Neuron (in vitro differentiated cells): ENCODE data around the gene SERPINA3.
"Not testable (repeated sequence)": the region's sequence is repeated elsewhere in the genome, so short reads cannot be mapped to it uniquely, and the experiment has no call there.

Experiments
- H2AFZ ChIP-seq: one replicate; pipeline ENCODE4 v1.6.1; 2013; ENCODE audit warnings: low read depth, mild to moderate bottlenecking, inconsistent platforms, low read length, moderate library complexity
- H3K27me3 ChIP-seq: one replicate; pipeline ENCODE4 v1.6.1; 2013; ENCODE audit warnings: low read length; ENCODE audit not compliant: insufficient read depth
- H3K36me3 ChIP-seq: one replicate; pipeline ENCODE4 v1.6.1; 2013; ENCODE audit warnings: low read length; ENCODE audit not compliant: insufficient read depth
- H3K4me1 ChIP-seq: one replicate; pipeline ENCODE4 v1.6.1; 2013; ENCODE audit warnings: low read length; ENCODE audit not compliant: insufficient read depth
- H3K4me3 ChIP-seq: 2 replicates; pipeline ENCODE4 v1.5.1; 2013; ENCODE audit warnings: mild to moderate bottlenecking, low read length, moderate library complexity
- H3K9me3 ChIP-seq: one replicate; pipeline ENCODE4 v1.6.1; 2013; ENCODE audit warnings: low read length

The SERPINA3 gene

DNA sequence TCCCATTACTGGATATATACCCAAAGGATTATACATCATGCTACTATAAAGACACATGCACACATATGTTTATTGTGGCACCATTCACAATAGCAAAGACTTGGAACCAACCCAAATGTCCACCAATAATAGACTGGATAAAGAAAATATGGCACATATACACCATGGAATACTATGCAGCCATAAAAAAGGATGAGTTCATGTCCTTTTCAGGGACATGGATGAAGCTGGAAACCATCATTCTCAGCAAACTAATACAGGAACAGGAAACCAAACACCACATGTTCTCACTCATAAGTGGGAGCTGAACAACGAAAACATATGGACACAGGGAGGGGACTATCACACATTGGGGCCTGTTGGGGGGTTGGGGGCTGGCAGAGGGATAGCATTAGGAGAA is 3.2 kb upstream of the SERPINA3 start:
- H2AFZ ChIP-seq, H3K4me1 ChIP-seq, H3K36me3 ChIP-seq, H3K4me3 ChIP-seq, H3K9me3 ChIP-seq, H3K27me3 ChIP-seq: not testable (repeated sequence)

DNA sequence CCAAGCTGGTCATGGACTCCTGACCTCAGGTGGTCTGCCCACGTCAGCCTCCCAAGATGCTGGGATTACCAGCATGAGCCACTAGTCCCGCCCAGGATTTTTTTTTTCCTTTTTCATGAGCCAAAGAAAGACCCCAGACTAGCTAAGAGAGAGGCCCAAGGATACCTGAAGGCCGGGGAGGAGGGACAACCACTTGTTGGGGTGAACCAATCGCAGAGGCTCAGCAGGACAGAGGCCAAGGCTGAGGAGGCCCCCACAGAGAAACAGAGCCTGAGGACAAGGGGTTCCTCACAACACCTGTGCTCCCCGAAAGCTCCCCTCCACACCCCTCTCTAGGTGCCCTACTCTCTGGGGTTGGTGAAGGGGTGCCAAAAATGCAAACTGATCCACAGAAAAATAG is 1.0 kb upstream of the SERPINA3 start:
- H3K4me1 ChIP-seq = no peaks in the 10 kb centered on the region
- H3K9me3 ChIP-seq = no peaks in the 10 kb centered on the region
- no peaks in the 10 kb centered on the region for H3K27me3 ChIP-seq
- no peaks in the 10 kb centered on the region for H3K36me3 ChIP-seq
- H3K4me3 ChIP-seq = no peak overlapping the region
- no peak overlapping the region for H2AFZ ChIP-seq

DNA sequence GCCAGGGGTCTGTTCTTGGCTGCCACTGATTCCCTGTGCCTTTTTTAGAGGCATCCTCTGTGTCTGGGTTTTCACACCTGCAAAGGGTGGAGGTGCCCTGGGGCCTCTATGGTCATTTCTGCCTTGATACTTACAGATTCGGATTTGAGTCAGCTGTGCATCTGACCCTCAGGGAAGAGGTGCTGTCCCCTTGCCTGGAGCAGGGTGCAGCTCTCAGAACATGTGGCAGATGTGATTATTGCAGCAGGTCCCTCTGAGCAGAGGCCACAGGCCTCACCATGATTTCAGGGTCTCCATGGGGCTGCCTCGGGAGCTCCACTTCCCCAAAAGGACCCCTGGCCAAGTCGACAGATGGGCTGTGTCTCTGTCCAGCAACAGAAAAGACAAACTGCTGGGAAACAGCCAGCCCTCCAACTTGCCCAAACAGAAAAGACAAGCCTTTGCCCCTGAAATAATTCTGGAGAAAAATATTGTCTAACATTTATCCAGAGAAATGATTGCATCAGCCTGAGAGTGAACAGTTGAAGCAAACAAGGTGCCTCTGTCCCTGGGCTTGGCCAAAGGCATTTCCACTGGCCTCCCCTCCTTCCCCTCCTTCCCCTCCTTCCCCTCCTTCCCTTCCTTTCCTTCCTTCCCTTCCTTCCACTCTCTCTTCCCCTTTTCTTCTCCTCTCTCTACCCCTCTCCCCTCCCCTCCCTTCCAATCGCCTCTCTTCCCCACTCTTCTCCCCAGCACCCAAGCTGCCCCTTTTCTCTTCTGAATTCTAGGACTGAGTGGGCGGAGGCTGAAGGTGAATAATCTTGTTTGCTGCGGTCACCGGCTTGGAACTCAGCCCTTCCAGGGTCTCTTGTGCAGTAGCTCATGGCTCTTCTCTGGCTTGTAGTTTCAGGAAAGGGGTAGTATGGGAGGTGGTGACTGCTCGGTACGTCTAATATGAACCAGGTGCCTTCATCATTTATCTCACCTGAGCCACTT is 676 bp downstream of the SERPINA3 start:
- Histone ChIP-seq H3K27me3 (no peaks in the 10 kb centered on the region), H3K4me3 (no peak overlapping the region), H3K36me3 (no peaks in the 10 kb centered on the region), H2AFZ (no peak overlapping the region), H3K4me1 (no peaks in the 10 kb centered on the region), H3K9me3 (no peaks in the 10 kb centered on the region)

DNA sequence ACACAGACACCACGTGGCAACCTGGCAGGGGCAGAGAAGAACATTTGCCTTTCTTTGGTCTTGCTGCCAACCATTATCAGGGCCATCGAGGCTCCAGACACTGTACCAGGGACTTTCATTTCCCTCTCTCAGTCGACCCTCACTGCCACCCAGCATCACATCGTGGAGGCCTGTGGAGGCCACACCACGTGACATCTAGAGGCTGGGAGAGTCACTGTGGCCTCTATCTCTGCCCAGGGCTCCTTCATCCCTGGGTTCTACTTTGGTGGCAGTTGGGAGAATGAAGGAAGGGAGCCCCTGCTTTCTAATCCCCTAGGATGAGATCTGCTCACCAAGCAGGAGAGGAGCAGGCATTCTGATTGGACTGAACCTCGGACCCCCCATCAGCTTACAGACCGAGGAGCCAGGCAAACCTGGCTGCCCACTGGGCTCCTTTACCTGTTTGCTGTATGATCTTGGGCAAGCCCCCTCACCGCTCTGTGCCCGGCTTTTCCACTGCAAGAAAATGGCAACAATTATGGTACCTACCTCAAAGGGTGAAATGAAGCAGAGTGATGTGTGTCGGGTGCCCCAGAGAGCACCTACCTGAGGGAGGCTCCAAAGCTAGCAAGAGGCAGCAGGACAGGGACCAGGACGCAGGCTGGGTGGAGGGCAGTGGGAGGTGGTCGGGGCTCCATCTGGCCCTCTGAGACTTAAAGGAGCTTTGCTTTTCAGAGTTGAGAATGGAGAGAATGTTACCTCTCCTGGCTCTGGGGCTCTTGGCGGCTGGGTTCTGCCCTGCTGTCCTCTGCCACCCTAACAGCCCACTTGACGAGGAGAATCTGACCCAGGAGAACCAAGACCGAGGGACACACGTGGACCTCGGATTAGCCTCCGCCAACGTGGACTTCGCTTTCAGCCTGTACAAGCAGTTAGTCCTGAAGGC is 1.8 kb downstream of the SERPINA3 start:
- Histone ChIP-seq H3K9me3 (no peaks in the 10 kb centered on the region), H3K36me3 (no peaks in the 10 kb centered on the region), H3K4me3 (no peak overlapping the region), H3K4me1 (no peaks in the 10 kb centered on the region), H3K27me3 (no peaks in the 10 kb centered on the region), H2AFZ (no peak overlapping the region)

DNA sequence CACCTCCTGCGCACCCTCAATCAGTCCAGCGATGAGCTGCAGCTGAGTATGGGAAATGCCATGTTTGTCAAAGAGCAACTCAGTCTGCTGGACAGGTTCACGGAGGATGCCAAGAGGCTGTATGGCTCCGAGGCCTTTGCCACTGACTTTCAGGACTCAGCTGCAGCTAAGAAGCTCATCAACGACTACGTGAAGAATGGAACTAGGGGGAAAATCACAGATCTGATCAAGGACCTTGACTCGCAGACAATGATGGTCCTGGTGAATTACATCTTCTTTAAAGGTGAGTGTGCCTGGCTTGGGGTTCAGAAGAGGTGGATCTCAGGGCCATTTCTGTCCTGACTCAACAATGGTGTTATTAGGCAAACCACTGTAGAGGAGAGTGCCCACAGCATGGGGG is 2.6 kb downstream of the SERPINA3 start:
- Histone ChIP-seq H3K4me3 (no peak overlapping the region), H2AFZ (no peak overlapping the region), H3K36me3 (no peaks in the 10 kb centered on the region), H3K27me3 (no peaks in the 10 kb centered on the region), H3K9me3 (no peaks in the 10 kb centered on the region), H3K4me1 (no peaks in the 10 kb centered on the region)

DNA sequence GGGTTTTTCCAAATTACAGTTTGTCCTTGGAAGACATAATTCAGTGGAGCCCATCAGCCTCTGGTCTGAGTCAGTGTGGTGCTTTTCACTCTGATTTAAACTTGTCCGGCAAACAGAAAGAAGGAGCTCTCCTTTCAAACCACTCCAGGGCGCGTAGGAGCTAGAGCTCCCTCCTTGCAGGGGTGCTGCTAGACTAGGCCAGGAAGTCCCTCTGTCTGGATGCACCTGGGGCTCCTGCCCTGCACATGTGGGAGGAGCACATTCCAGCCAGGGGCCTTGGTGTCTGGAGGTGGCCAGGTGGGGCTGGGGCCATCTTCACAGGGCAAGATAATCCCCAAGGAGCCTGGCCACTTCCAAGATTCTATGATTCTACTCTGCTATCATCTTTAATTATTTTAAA is 3.1 kb downstream of the SERPINA3 start:
- Histone ChIP-seq H3K4me1 (no peaks in the 10 kb centered on the region), H3K36me3 (no peaks in the 10 kb centered on the region), H3K9me3 (no peaks in the 10 kb centered on the region), H3K4me3 (no peak overlapping the region), H2AFZ (no peak overlapping the region), H3K27me3 (no peaks in the 10 kb centered on the region)

DNA sequence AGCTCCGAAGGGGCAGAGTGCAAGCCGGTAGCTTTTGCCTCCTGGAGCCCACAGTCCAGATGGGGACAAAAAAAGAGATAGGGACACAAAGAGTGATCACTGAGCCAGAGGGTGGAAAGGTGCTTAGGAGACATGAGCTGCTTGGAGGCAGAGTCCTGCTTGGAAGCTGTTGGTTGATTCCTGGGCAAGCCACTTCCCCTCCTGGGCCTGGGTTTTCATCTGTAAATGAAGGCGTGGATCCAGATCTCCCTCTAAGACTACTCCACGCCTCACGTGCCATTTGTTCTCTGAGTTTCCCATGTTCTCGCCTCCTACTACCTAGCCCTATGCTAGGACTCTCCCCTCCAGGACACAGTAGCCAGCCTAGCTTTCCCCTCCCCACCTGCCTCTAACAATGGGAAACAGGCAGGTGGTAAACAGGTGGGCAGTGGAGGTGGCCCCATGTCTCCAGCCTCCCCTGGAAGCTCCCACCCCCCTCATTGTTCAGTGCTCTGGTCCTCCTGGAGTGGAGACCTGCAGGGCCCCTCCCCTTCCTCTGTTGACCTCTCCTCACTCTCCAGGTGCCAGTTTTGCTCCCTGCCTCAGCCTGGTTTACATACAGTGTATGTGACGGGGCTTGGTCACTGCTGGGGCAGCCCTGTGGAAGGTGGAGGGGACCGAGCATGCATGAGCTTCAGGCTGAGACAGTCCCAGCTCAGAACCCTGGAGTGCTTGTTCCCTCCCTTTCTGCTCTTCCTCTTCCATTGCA is 3.8 kb downstream of the SERPINA3 start:
- H3K27me3 ChIP-seq = no peaks in the 10 kb centered on the region

DNA sequence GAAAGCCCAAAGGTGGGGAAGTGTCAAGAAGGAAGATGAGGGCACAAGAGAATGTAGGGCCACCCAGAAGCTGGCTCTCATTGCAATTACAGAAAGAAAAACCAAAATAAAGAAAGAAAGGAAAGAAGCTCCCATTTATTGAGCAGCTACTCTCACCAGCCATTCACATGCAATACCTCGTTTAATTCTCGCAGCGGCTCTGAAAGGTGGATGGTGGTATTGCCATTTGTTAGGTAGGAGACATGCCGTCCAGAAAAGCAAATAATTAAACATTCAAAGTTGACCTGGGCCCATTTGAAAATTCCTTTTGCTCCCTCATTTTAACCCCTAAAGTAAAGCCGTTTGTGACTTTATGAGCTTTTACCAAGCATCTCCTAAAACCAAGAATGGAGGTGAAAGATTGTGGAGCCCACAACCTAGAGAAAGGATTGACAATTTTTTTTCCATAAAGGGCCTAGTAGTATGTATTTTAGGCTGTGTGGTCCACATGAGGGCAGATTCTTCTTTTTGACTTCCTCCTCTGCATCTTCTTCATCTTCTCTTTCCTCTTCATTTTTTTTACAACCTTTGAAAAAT is 5.3 kb downstream of the SERPINA3 start:
- H3K9me3 ChIP-seq = no peaks in the 10 kb centered on the region
- no peak overlapping the region for H3K4me3 ChIP-seq
- H2AFZ ChIP-seq = no peak overlapping the region
- H3K4me1 ChIP-seq = no peaks in the 10 kb centered on the region
- no peaks in the 10 kb centered on the region for H3K27me3 ChIP-seq
- H3K36me3 ChIP-seq = no peaks in the 10 kb centered on the region

More for the DNA sequence above, 3.8 kb downstream of the SERPINA3 start:
- Histone ChIP-seq H3K9me3 (no peaks in the 10 kb centered on the region), H3K36me3 (no peaks in the 10 kb centered on the region), H3K4me3 (no peak overlapping the region), H3K4me1 (no peaks in the 10 kb centered on the region), H2AFZ (no peak overlapping the region)

DNA sequence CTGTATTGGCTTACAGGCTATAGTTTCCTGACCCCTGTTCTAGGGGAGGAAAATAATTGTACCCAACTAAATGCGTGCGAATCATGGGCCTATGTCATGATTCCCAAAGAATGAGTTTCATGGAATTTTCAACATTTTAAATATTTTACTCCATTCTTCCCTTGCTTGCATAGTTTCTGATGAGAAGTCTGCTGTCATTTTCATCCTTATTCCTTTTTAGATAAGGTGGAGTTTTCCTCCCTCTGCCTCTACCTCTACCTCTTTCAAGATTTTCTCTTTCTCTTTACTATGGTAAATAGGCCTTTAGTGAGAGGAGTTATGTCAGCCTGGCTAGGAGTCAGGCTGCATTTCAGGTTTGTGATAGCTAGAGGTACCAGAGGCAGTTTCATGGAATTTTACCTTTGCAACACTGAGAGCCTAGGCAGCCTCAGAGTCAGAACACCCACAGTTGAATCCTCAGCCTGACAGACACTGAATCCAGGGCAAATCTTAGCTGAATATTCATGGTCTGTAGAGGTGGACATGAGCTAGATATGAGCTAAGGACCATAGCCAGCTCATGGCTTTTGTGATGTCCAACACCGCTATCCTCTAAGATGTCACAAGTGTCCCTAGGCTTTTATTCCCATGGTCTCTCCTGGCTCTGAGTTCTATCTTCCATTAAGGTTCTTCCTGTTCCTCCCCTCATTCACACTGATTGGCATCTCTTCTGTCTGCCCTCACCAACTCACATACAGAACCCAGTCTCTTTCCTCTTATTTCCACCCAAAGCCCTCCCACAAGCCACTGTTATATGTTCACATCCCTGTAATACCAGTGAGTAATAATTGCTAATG is 6.0 kb downstream of the SERPINA3 start:
- no peaks in the 10 kb centered on the region for H3K27me3 ChIP-seq
- H3K9me3 ChIP-seq = no peaks in the 10 kb centered on the region
- H3K36me3 ChIP-seq = no peaks in the 10 kb centered on the region
- no peak overlapping the region for H3K4me3 ChIP-seq
- H3K4me1 ChIP-seq = no peaks in the 10 kb centered on the region
- no peak overlapping the region for H2AFZ ChIP-seq

DNA sequence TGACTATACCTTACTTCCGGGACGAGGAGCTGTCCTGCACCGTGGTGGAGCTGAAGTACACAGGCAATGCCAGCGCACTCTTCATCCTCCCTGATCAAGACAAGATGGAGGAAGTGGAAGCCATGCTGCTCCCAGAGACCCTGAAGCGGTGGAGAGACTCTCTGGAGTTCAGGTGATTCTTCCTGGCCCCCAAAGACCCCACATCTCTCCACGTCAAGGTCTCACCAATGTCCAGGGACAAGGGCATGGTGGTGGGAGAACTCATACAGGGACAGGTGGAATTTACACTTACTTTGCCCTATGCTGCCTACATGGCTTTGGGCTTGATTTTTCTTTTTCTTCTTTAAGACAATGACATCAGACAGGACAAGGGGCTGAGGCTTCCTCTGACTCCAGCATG is 7.1 kb downstream of the SERPINA3 start:
- no peak overlapping the region for H3K4me3 ChIP-seq
- no peaks in the 10 kb centered on the region for H3K27me3 ChIP-seq
- no peaks in the 10 kb centered on the region for H3K4me1 ChIP-seq
- H2AFZ ChIP-seq = no peak overlapping the region
- H3K9me3 ChIP-seq = no peaks in the 10 kb centered on the region
- H3K36me3 ChIP-seq = no peaks in the 10 kb centered on the region

DNA sequence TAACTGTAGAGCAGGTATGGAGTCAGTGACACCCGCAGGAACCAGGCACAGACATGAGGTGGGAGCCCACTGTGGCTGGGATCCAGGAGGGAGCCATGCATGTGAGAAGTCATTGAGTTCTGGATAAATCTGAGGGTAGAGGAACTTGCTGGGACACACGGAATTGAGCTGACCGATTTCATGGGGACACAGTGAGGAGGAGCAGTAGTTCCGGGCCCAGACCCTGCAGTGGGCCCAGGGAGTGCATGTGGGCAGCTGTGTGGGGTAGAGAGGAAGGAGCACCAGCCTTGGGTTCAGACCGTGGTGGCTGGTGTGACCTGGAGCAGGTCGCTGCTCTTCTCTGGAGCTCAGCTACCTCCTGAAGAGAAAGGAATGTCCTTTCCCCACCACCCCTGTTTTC is 8.4 kb downstream of the SERPINA3 start:
- no peaks in the 10 kb centered on the region for H3K27me3 ChIP-seq
- H3K36me3 ChIP-seq = no peaks in the 10 kb centered on the region
- no peak overlapping the region for H2AFZ ChIP-seq
- H3K9me3 ChIP-seq = no peaks in the 10 kb centered on the region
- no peaks in the 10 kb centered on the region for H3K4me1 ChIP-seq
- H3K4me3 ChIP-seq = no peak overlapping the region
